K562 (cell line): ENCODE measurements around the gene BRD7. TPM values are rescaled to one million over a fixed set of nuclear protein-coding genes. Genes with fewer than 3 reads are reported as not detected.

Experiments
- BMI1 ChIP-seq: fragments of 150-350 bp; IDR thresholded peaks from 2 replicates; pipeline ENCODE4 v1.6.1; 2014; ENCODE audit warnings: low read length
- CHD4 ChIP-seq: fragments of 200-600 bp; sonication (generic); IDR thresholded peaks from 3 replicates; pipeline ENCODE4 v1.6.1; 2012; ENCODE audit warnings: low read depth, mild to moderate bottlenecking, mixed read lengths, low read length, inconsistent platforms; ENCODE audit not compliant: insufficient read depth, insufficient replicate concordance, poor library complexity, severe bottlenecking
- DNMT1 ChIP-seq: fragments of 450-650 bp; IDR thresholded peaks from 2 replicates; pipeline ENCODE4 v1.6.1; 2016; ENCODE audit warnings: antibody characterized with exemption, mild to moderate bottlenecking
- DPF2 ChIP-seq: fragments of 450-650 bp; IDR thresholded peaks from 2 replicates; pipeline ENCODE4 v1.6.1; 2016
- ELF2 ChIP-seq: fragments of 250-450 bp; sonication (Bioruptor Pico); IDR thresholded peaks from 2 replicates; pipeline ENCODE4 v1.5.0; 2021; ENCODE audit warnings: mild to moderate bottlenecking
- ETV5 ChIP-seq: sonication (generic); formaldehyde crosslinking; IDR thresholded peaks from 2 replicates; pipeline ENCODE4 v1.4.0; 2020; ENCODE audit warnings: low read depth, mild to moderate bottlenecking, missing genetic modification reagents
- FOXA3 ChIP-seq, 2 experiments: fragments of 450-650 bp in 1 of 2; sonication (generic) in 1 of 2; formaldehyde crosslinking; IDR thresholded peaks in 1 of 2; conservative IDR thresholded peaks in 1 of 2; 2 replicates each; pipeline versions ENCODE4 v1.4.0 to v1.8.0; 2020 to 2022; ENCODE audit warnings: mild to moderate bottlenecking in 2 of 2, missing genetic modification reagents in 1 of 2
- GATAD2B ChIP-seq: fragments of 450-650 bp; IDR thresholded peaks from 2 replicates; pipeline ENCODE4 v1.6.1; 2017; ENCODE audit warnings: mild to moderate bottlenecking, borderline replicate concordance
- HDAC8 ChIP-seq: fragments of 450-650 bp; IDR thresholded peaks from 2 replicates; pipeline ENCODE4 v1.6.1; 2016; ENCODE audit warnings: mild to moderate bottlenecking, missing genetic modification characterization, moderate library complexity, missing compliant biosample characterization
- HIVEP1 ChIP-seq: fragments of 250-450 bp; sonication (Bioruptor Pico); IDR thresholded peaks from 2 replicates; pipeline ENCODE4 v1.4.0; 2020; ENCODE audit warnings: mild to moderate bottlenecking
- JUND ChIP-seq, 2 experiments: IDR thresholded peaks; 2 replicates in 1 of 2; 3 replicates in 1 of 2; pipeline ENCODE4 v1.6.1; 2011; ENCODE audit warnings: borderline replicate concordance in 2 of 2, low read depth in 2 of 2, low read length in 2 of 2, improper control_type of control experiment in 1 of 2, missing biosample characterization in 1 of 2, missing genetic modification characterization in 1 of 2, missing genetic modification reagents in 1 of 2
- KAT7 ChIP-seq: sonication (generic); formaldehyde crosslinking; IDR thresholded peaks from 2 replicates; pipeline ENCODE4 v1.8.0; 2022; ENCODE audit warnings: missing genetic modification reagents, mild to moderate bottlenecking, borderline replicate concordance
- NBN ChIP-seq: fragments of 450-650 bp; IDR thresholded peaks from 2 replicates; pipeline ENCODE4 v1.6.1; 2016; ENCODE audit warnings: low read depth, mild to moderate bottlenecking
- POLR2H ChIP-seq: IDR thresholded peaks from 2 replicates; pipeline ENCODE4 v1.6.1; 2016; ENCODE audit warnings: missing genetic modification characterization, low read depth, mild to moderate bottlenecking, control low read depth, missing compliant biosample characterization, moderate library complexity
- SAP30 ChIP-seq: fragments of 200-600 bp; sonication (generic); IDR thresholded peaks from 2 replicates; pipeline ENCODE4 v1.6.1; 2012; ENCODE audit warnings: borderline replicate concordance, low read depth, mild to moderate bottlenecking, moderate library complexity, low read length, control low read depth, inconsistent platforms; ENCODE audit not compliant: insufficient read depth, poor library complexity, severe bottlenecking
- SIN3B ChIP-seq: fragments of 450-650 bp; IDR thresholded peaks from 2 replicates; pipeline ENCODE4 v1.6.1; 2017; ENCODE audit warnings: low read depth, mild to moderate bottlenecking, moderate library complexity
- SMAD2 ChIP-seq: fragments of 150-350 bp; IDR thresholded peaks from 2 replicates; pipeline ENCODE4 v1.6.1; 2014; ENCODE audit warnings: low read depth, mild to moderate bottlenecking, low read length
- TRIM24 ChIP-seq, 2 experiments: fragments of 450-650 bp; IDR thresholded peaks; 2 replicates each; pipeline ENCODE4 v1.6.1; 2016
- ZC3H11A ChIP-seq: IDR thresholded peaks from 2 replicates; pipeline ENCODE4 v1.6.1; 2012; ENCODE audit warnings: low read depth, low read length, improper control_type of control experiment
- ZNF583 ChIP-seq: fragments of 250-450 bp; sonication (Bioruptor Pico); IDR thresholded peaks from 2 replicates; pipeline ENCODE4 v1.4.0; 2020
- ZNF764 ChIP-seq: fragments of 250-450 bp; sonication (Bioruptor Pico); IDR thresholded peaks from 2 replicates; pipeline ENCODE4 v1.4.0; 2020; ENCODE audit warnings: low read depth, mild to moderate bottlenecking, moderate library complexity
- ZNF77 ChIP-seq: fragments of 250-450 bp; sonication (Bioruptor Pico); IDR thresholded peaks from 2 replicates; pipeline ENCODE4 v1.5.0; 2020
- polyA plus RNA-seq, 8 experiments: library from polyadenylated mRNA; depleted of rRNA in 4 of 8; stranded (reverse) in 5 of 8; unstranded in 3 of 8; fragments of >200 nt; fragmentation: Nextera tagmentation in 2 of 8; fragmentation: Illumina TruSeq in 1 of 8; extraction: Ambion mirVana in 2 of 8; extraction: Trizol in 1 of 8; gene quantifications; 2 replicates each; pipeline versions ENCODE4 v1.2.1 to v1.2.3, GENCODE V29; 2011 to 2014; ENCODE audit warnings: inconsistent platforms in 1 of 8, missing spikeins in 1 of 8
- total RNA-seq, 7 experiments: library from RNA; depleted of rRNA in 6 of 7; stranded (reverse); fragments of >200 nt in 6 of 7; fragmentation: Illumina TruSeq in 2 of 7; extraction: Trizol in 2 of 7; gene quantifications; 2 replicates each; pipeline versions ENCODE4 v1.2.1 to v1.2.3, GENCODE V29; 2011 to 2021; ENCODE audit warnings: low replicate concordance in 1 of 7
- TF ChIP-seq, protein P1 (sequence below): fragments of 450-650 bp; formaldehyde crosslinking; IDR thresholded peaks from 2 replicates; pipeline ENCODE4 v1.4.0; 2022; ENCODE audit warnings: mild to moderate bottlenecking, moderate library complexity
- TF ChIP-seq, protein P2 (sequence below): fragments of 450-650 bp; IDR thresholded peaks from 2 replicates; pipeline ENCODE4 v1.6.1; 2014; ENCODE audit warnings: low read depth, mild to moderate bottlenecking, moderate library complexity, borderline replicate concordance
- TF ChIP-seq, protein P3 (sequence below): fragments of 450-650 bp; IDR thresholded peaks from 2 replicates; pipeline ENCODE4 v1.6.1; 2016; ENCODE audit warnings: mild to moderate bottlenecking

The BRD7 gene
- total and polyA plus RNA-seq, 9 of the 15 experiments (the other 6 are each of a cell fraction or from before 2014, with no cell fraction given), result 20.6 to 101 (median 68.7) TPM

DNA sequence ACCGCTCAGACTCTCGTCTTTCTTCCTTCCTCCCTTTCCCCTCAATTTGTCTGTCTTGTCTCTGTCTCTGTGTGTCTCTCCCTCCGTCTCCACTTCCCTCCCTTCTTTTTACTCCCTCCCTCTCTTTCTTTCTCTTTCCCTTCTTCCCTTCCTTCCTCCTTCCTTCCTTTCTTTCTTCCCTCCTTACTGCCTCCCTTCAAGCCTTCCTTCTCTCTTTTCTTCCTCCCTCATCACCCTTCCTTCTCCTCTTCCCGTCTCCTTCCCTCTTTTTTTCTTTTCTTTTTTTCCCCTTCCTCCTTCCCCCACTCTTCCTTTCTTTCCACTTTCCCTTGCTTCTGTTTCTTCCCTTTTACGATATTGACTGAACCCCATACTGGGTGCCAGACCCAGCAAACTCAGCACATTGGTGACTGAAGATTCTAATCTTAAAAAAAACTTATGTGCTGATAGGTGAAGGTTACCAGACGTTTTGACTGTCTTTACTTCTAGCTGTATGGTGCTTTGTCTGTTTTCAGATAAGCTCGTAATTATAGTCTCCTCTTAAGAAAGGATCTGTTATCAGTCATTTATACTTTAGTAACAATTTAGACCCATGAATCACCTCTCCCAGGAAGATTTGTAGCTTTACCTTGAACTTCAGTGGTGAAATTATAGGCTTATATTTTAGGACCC lies 481 bp upstream of the BRD7 start (continued):
- TF ChIP-seq, protein P1, sequence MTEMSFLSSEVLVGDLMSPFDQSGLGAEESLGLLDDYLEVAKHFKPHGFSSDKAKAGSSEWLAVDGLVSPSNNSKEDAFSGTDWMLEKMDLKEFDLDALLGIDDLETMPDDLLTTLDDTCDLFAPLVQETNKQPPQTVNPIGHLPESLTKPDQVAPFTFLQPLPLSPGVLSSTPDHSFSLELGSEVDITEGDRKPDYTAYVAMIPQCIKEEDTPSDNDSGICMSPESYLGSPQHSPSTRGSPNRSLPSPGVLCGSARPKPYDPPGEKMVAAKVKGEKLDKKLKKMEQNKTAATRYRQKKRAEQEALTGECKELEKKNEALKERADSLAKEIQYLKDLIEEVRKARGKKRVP (CRISPR knock-in tag), result no peak
- TF ChIP-seq KAT7 (CRISPR knock-in tag) (no peak), ETV5 (no peak), DPF2 (peak; percentile 94), ELF2 (CRISPR knock-in tag) (no peak), TRIM24 (IDR thresholded peaks at IDR 0.05) (peak; percentile 54 to 65; a peak in 3 of 4 replicates), ZC3H11A (no peak), NBN (peak; percentile 95), BMI1 (no peak), SMAD2 (no peak), HDAC8 (no peak), SAP30 (no peak), SIN3B (no peak), GATAD2B (no peak), JUND (IDR thresholded peaks at IDR 0.05; ENCODE audit: borderline replicate concordance, low read depth, low read length) (no peak; the same call in 1 of the 2 replicates), JUND (tag; IDR thresholded peaks at IDR 0.05; ENCODE audit: borderline replicate concordance, low read depth, low read length) (no peak), ZNF77 (CRISPR knock-in tag) (no peak), FOXA3 (CRISPR knock-in tag; conservative IDR thresholded peaks at IDR 0.05 in 1 of 2, IDR thresholded peaks at IDR 0.05 in 1 of 2) (no peak), ZNF583 (no peak), POLR2H (no peak), DNMT1 (peak; percentile 98), HIVEP1 (CRISPR knock-in tag) (no peak), ZNF764 (CRISPR knock-in tag) (no peak), CHD4 (no peak)
- TF ChIP-seq, protein P2, sequence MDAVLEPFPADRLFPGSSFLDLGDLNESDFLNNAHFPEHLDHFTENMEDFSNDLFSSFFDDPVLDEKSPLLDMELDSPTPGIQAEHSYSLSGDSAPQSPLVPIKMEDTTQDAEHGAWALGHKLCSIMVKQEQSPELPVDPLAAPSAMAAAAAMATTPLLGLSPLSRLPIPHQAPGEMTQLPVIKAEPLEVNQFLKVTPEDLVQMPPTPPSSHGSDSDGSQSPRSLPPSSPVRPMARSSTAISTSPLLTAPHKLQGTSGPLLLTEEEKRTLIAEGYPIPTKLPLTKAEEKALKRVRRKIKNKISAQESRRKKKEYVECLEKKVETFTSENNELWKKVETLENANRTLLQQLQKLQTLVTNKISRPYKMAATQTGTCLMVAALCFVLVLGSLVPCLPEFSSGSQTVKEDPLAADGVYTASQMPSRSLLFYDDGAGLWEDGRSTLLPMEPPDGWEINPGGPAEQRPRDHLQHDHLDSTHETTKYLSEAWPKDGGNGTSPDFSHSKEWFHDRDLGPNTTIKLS, result no peak
- TF ChIP-seq, protein P3, sequence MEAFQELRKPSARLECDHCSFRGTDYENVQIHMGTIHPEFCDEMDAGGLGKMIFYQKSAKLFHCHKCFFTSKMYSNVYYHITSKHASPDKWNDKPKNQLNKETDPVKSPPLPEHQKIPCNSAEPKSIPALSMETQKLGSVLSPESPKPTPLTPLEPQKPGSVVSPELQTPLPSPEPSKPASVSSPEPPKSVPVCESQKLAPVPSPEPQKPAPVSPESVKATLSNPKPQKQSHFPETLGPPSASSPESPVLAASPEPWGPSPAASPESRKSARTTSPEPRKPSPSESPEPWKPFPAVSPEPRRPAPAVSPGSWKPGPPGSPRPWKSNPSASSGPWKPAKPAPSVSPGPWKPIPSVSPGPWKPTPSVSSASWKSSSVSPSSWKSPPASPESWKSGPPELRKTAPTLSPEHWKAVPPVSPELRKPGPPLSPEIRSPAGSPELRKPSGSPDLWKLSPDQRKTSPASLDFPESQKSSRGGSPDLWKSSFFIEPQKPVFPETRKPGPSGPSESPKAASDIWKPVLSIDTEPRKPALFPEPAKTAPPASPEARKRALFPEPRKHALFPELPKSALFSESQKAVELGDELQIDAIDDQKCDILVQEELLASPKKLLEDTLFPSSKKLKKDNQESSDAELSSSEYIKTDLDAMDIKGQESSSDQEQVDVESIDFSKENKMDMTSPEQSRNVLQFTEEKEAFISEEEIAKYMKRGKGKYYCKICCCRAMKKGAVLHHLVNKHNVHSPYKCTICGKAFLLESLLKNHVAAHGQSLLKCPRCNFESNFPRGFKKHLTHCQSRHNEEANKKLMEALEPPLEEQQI, result 0 out of 2 replicates have a peak, but pooled peaks have one; percentile 36
